GM15510 (cell line): ENCODE measurements around the gene RNF144A.

ENCODE experiments used
- POLR2A ChIP-seq: IDR thresholded peaks from 3 replicates; pipeline ENCODE4 v1.6.1; 2011; ENCODE audit warnings: borderline replicate concordance; ENCODE audit not compliant: insufficient read length; ENCODE audit errors: extremely low read depth

Gene RNF144A

GRCh38 chr2:7060631-7061449 is 143.6 kb downstream of the RNF144A start:
- TF ChIP-seq POLR2A, result no peak

- no peak for TF ChIP-seq POLR2A
Measured at GRCh38 chr2:7061450-7061789, 144.2 kb downstream of the RNF144A start.

- TF ChIP-seq POLR2A, result no peak
Measured at GRCh38 chr2:7061921-7062320, 144.7 kb downstream of the RNF144A start.

GRCh38 chr2:7063789-7064188 is 146.6 kb downstream of the RNF144A start:
- no peak for TF ChIP-seq POLR2A

GRCh38 chr2:7068457-7068856 is 151.2 kb downstream of the RNF144A start:
- no peak for TF ChIP-seq POLR2A

GRCh38 chr2:7070483-7070882 is 153.3 kb downstream of the RNF144A start:
- no peak for TF ChIP-seq POLR2A

- no peak for TF ChIP-seq POLR2A
Measured at GRCh38 chr2:7071154-7071553, 153.9 kb downstream of the RNF144A start.

GRCh38 chr2:7071916-7072556 is 154.8 kb downstream of the RNF144A start:
- TF ChIP-seq POLR2A, result no peak

GRCh38 chr2:7073901-7074300 is 156.7 kb downstream of the RNF144A start:
- no peak for TF ChIP-seq POLR2A

GRCh38 chr2:7075834-7076233 is 158.6 kb downstream of the RNF144A start:
- no peak for TF ChIP-seq POLR2A

GRCh38 chr2:7077660-7078267 is 160.6 kb downstream of the RNF144A start:
- TF ChIP-seq POLR2A, result no peak

GRCh38 chr2:7083580-7084509 is 166.6 kb downstream of the RNF144A start:
- no peak for TF ChIP-seq POLR2A

- no peak for TF ChIP-seq POLR2A
Measured at GRCh38 chr2:7084601-7085000, 167.4 kb downstream of the RNF144A start.

- TF ChIP-seq POLR2A, result no peak
Measured at GRCh38 chr2:7089284-7089683, 172.1 kb downstream of the RNF144A start.

GRCh38 chr2:7089898-7090510 is 172.8 kb downstream of the RNF144A start:
- TF ChIP-seq POLR2A, result no peak

- TF ChIP-seq POLR2A, result no peak
Measured at GRCh38 chr2:7093376-7093775, 176.2 kb downstream of the RNF144A start.
